Hepatic stellate cell (primary cell): ENCODE results near the gene CDK7.
"Not testable (repeated sequence)": the region's sequence is repeated elsewhere in the genome, so short reads cannot be mapped to it uniquely, and the experiment has no call there.

Experiments used
- DNase-seq: peaks from one replicate; pipeline ENCODE4 v3.0.0; 2011; ENCODE audit warnings: low spot score

Gene CDK7

GRCh38 chr5:69237877-69238276, 3.2 kb downstream of the CDK7 start:
- DNase-seq = no peak

- DNase-seq = peak; percentile 70
These were observed 4.1 kb downstream of the CDK7 start for GRCh38 chr5:69238760-69239251.

- DNase-seq = no peak
These were observed 7.7 kb downstream of the CDK7 start for GRCh38 chr5:69242215-69242927.

- no peak for DNase-seq
These were observed 10.3 kb downstream of the CDK7 start for GRCh38 chr5:69245031-69245430.

- DNase-seq = no peak
These were observed 13.3 kb downstream of the CDK7 start for GRCh38 chr5:69248019-69248418.

- DNase-seq = no peak
These were observed 15.9 kb downstream of the CDK7 start for GRCh38 chr5:69250593-69250992.

- no peak for DNase-seq
These were observed 17.8 kb downstream of the CDK7 start for GRCh38 chr5:69252437-69252836.

- DNase-seq = not testable (repeated sequence)
These were observed 21.3 kb downstream of the CDK7 start for GRCh38 chr5:69255940-69256339.

- DNase-seq = no peak
These were observed 22.9 kb downstream of the CDK7 start for GRCh38 chr5:69257577-69257976.

GRCh38 chr5:69261034-69261433, 26.3 kb downstream of the CDK7 start:
- DNase-seq = no peak

GRCh38 chr5:69265931-69266330, 31.2 kb downstream of the CDK7 start:
- DNase-seq = no peak

GRCh38 chr5:69268899-69269298, 34.2 kb downstream of the CDK7 start:
- DNase-seq = no peak

GRCh38 chr5:69270840-69271239, 36.2 kb downstream of the CDK7 start:
- DNase-seq = no peak

GRCh38 chr5:69271376-69271775, 36.7 kb downstream of the CDK7 start:
- no peak for DNase-seq

- no peak for DNase-seq
These were observed 40.9 kb downstream of the CDK7 start for GRCh38 chr5:69275563-69275962.

- no peak for DNase-seq
These were observed 41.9 kb downstream of the CDK7 start for GRCh38 chr5:69276422-69277174.

GRCh38 chr5:69279517-69279916, 44.8 kb downstream of the CDK7 start:
- no peak for DNase-seq

GRCh38 chr5:69281114-69281513, 46.4 kb downstream of the CDK7 start:
- no peak for DNase-seq

- DNase-seq = no peak
These were observed 49.5 kb downstream of the CDK7 start for GRCh38 chr5:69284203-69284602.

- no peak for DNase-seq
These were observed 50.9 kb downstream of the CDK7 start for GRCh38 chr5:69285448-69286116.

GRCh38 chr5:69288069-69288468, 53.4 kb downstream of the CDK7 start:
- no peak for DNase-seq

GRCh38 chr5:69288688-69289087, 54.0 kb downstream of the CDK7 start:
- no peak for DNase-seq

GRCh38 chr5:69292306-69292705, 57.6 kb downstream of the CDK7 start:
- no peak for DNase-seq
